GM18868 (cell line): ENCODE data around the gene PCMT1.
"Not testable (repeated sequence)": the region's sequence is repeated elsewhere in the genome, so short reads cannot be mapped to it uniquely, and the experiment has no call there.

Experiments
- ATAC-seq: cut with Tn5 transposase; IDR thresholded peaks from one replicate; pipeline ENCODE4 v1.9.1; 2021; ENCODE audit warnings: mild to moderate bottlenecking, moderate library complexity; ENCODE audit not compliant: unreplicated experiment

PCMT1 gene

DNA sequence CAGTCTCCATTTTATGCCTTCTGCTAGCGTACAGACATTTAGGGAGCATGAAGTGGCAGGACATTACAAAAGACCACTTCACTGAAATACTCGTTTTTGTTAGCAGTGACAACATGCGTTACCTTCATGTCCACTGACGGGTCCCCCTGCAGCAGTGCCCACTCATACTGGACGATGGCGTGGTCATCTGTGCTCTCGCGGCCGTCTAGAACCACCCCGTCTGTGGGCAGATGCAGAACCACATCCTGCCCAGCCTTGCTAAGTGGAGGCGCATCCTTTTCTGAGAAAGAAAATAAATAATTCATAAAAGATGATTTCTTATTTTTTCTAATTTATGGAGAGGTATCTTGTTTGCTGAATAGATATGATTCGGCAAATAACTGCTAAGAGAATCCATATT lies 103.3 kb downstream of the PCMT1 start:
- no peak for ATAC-seq

DNA sequence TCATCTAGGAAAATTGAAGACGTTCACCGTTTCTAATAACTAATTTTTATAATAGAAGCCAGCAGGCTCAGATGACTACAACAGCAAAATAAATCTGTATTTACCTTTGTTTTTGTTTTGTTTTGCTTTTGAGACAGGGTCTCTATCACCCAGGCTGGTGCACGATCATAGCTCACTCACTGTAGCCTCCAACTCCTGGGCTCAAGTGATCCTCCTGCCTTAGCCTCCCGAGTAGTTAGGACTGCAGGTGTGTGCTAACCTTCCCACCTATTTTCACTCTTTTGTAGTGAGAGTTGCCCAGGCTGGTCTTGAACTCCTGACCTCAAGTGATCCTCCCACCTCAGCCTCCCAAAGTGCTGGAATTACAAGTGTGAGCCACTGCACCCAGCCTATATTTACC lies 104.5 kb downstream of the PCMT1 start:
- not testable (repeated sequence) for ATAC-seq

DNA sequence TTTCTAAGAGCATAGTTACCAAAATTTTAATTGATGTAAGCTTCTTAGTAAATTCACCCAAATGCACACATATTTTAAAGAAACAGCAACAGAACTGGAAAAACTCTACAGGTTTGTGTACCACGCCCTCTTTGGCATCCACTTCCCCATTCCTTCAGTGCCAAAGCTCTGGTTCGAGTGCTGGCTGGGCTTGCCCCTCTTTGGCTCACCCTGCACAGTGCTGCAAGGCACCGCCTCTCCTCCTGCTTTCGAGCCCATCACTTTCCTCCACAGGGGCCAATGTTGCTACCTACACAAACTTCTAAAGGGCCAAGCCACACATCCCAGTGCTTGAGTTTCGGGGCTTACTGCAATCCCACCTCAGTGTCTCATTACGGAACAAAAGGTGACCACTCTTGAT lies 105.0 kb downstream of the PCMT1 start:
- no peak for ATAC-seq

DNA sequence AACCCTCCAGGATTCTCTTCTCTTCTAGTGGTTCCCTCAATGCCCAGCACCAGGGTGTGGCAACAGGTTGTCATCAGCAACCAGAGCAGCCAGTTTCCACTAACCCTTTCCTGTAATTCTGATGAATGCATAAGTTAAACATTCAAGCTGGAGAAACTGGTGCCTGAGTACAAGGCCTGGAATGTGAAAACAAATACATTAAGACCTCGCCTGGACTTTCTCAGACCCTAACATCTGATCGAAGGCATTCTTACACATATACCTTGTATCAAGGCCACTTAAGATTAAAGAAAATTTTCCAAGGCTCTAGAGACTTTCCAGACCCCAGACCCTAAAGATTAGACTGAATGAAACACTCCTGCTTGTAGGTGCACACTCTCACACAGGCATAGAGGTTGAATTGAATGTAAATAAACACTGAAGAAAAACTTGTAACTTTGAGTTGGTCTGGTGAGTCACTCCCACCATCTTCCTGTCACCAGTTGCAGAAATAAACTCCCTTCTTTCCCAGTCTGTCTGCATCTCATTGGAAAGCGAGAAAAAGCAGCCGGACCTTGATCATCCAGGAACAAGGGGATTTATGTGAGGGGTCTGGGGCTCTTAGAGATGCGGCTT lies 105.6 kb downstream of the PCMT1 start:
- ATAC-seq = no peak

DNA sequence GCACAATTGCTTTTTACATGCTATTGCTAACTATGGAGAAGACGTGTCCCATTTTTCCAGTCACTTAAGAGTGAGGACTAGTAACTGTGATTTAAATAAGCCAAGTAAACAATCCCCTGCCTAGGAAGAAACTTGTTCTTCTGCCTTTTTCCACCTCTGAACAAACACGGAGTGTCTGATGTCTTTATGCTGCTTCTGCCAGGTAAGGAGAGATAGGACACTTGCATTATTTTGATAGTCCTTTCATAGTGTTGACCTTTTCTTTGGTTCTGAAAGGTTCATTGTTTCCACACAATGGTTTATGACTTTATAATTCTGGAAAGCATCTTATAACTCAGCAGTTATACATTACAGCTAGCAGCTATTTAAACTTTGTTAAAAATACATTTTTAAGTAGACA lies 106.2 kb downstream of the PCMT1 start:
- ATAC-seq = no peak

DNA sequence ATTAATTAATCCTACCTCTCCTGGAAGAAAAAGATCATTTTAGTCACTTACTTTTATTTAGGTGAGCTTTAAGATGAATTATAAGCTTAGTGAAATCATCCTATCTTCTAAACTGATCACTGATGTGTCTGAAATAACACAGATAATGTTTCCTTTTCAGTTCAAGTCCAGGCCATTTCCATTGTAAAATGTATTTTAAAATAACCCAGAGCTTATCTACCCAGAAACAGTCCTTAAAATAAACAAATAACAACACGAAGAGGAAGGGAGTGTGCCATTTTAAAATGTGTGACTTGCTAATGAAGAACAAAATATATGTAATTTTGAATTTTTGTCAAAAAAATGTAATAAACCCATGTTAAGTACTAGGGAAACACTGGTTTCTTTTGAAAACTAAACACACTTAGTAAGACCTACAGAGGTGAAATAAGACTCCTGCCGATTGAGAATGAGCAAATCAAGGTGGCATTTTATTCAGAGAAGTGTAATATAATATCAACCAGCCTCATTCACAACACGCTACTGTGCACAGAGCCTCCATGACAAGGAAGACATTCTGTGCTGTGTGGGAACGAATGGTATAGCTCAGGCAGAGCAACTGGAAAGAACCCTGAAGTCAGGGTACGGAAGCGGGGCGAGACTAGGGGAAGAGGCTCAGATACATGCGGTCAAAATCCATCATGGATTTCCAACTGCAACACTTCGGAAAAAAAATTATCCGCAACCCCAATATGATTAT lies 106.9 kb downstream of the PCMT1 start:
- ATAC-seq = no peak

DNA sequence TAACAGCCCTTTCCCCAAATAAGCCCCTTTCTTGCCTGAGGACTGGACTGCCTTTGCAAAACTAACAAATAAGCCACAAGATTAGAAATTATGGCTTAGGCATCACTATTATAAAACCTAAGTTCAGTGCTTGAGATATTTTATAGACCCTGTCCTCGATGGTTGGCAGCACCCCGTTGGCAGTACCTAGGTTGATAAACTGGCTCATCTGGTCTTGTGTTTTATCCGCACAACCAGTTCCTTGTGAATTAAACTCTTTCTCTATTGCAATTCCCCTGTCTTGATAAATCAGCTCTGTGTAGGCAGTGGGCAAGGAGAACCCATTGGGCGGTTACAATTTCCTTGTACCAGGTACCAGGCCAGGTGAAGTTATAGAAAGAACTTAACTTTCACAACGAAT lies 108.0 kb downstream of the PCMT1 start:
- ATAC-seq = no peak

DNA sequence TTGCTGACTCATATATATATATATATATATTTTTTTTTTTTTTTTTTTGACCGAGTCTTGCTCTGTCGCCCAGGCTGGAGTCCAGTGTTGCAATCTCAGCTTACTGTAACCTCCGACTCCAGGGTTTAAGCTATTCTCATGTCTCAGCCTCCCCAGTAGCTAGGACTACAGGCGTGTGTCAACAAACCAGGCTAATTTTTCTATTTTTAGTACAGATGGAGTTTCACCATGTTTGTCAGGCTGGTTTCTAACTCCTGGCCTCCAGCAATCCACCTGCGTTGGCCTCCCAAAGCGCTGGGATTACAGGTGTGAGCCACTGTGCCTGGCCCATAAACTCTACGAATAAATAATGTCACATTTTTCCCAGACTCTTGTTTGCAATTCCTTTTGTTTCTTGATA lies 109.8 kb downstream of the PCMT1 start:
- ATAC-seq = no peak

DNA sequence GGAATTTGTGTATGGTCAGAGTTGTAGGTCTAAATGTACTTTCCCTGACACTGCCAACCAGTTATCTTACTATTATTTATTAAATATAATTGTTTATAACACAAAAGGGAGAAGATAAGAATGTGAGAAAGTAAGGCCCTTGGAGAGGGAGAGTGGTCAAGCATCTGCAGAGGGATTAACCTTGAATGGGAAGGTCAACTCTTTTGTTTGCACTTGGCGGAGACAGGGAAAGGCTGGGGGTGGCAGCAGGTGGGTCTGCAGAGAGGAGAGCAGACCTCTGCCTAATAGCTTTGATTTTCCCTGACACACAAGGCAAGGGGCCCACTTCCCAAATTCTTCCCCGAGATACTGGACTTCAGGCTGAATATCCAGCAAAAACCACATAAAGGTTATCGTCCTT lies 110.4 kb downstream of the PCMT1 start:
- no peak for ATAC-seq

DNA sequence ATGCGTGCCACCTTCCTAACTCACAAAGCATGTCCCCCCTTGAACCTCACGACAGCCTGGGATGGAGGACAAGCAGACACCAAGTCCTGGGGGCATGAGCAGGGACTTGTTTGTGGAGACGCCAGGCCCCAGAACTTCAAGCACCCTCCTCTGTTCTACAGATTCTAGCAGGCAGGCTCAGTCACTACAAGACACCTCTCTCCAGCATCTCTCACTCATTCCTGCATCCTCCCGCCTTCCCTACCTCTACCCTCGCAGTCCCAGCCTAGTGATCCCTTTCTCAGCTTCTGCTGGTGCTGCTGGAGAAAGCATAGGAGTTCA lies 110.9 kb downstream of the PCMT1 start:
- no peak for ATAC-seq
